Thyroid gland (tissue), 4 donors: ENCODE data around the gene UNC5C. TPM values are rescaled to one million over a fixed set of nuclear protein-coding genes. Genes with fewer than 3 reads are reported as not detected.
A peak's percentile ranks its signal among the peaks of the same experiment; 100 is the strongest.

ENCODE experiments used
- DNase-seq, 2 donors: peaks; one replicate each; pipeline ENCODE4 v3.0.0-alpha.2; 2019
- H3K27ac ChIP-seq, 3 donors: fragments of 200-600 bp; sonication (generic); 1 replicate in 2 of 3; 2 replicates in 1 of 3; pipeline ENCODE4 v1.5.1; 2016 to 2019; ENCODE audit warnings: mild to moderate bottlenecking in 1 of 3, moderate library complexity in 1 of 3
- H3K27me3 ChIP-seq: fragments of 200-600 bp; sonication (generic); one replicate; pipeline ENCODE4 v1.5.1; 2019
- H3K36me3 ChIP-seq, 2 donors: fragments of 200-600 bp; sonication (generic); one replicate each; pipeline ENCODE4 v1.5.1; 2016 to 2019
- H3K4me1 ChIP-seq, 2 donors: fragments of 200-600 bp; sonication (generic); one replicate each; pipeline ENCODE4 v1.5.1; 2017 to 2019
- H3K4me3 ChIP-seq, 3 donors: fragments of 200-600 bp; sonication (generic); replicated peaks in 1 of 3; 1 replicate in 2 of 3; 2 replicates in 1 of 3; pipeline ENCODE4 v1.5.1; 2016; ENCODE audit warnings: mild to moderate bottlenecking in 1 of 3
- H3K9me3 ChIP-seq: fragments of 200-600 bp; sonication (generic); one replicate; pipeline ENCODE4 v1.5.1; 2017
- CTCF ChIP-seq, 6 experiments: fragments of 200-600 bp in 3 of 6; fragments of 450-650 bp in 3 of 6; sonication (generic) in 3 of 6; IDR thresholded peaks; one replicate each; pipeline ENCODE4 v1.5.1; 2016 to 2019; ENCODE audit warnings: antibody characterized with exemption in 6 of 6, mild to moderate bottlenecking in 2 of 6, inconsistent platforms in 1 of 6, moderate library complexity in 1 of 6
- POLR2A ChIP-seq, 2 donors: fragments of 450-650 bp; IDR thresholded peaks; one replicate each; pipeline ENCODE4 v1.6.1; 2017; ENCODE audit warnings: antibody characterized with exemption in 2 of 2, mild to moderate bottlenecking in 2 of 2, moderate library complexity in 1 of 2
- WGBS, 2 donors: methylation state at CpG; one replicate each; pipeline ENCODE4 v1.1.5; 2017; 5-methylcytosine and 5-hydroxymethylcytosine counted together
- intact Hi-C: fragments of 100-400 bp; cut with DNase I; formaldehyde crosslinking; loops from one replicate; pipeline ENCODE4 v1.15.1; 2023
- total RNA-seq, 4 donors: library from RNA; depleted of rRNA; stranded (reverse); fragments of >200 nt; gene quantifications; one replicate each; pipeline ENCODE4 v1.2.3, GENCODE V29; 2016

The UNC5C gene
- total RNA-seq, 4 donors from 2014 or later, result 27.1 to 72.0 (median 59.0) TPM

GRCh38 chr4:95381843-95382580 is 166.8 kb downstream of the UNC5C start:
- intact Hi-C loops, result no loop called here
- H3K9me3 ChIP-seq, result no peaks in the 10 kb centered on the region
- H3K27ac ChIP-seq, result peak overlapping the region in 1 of 3 donors; percentile 57
- H3K27me3 ChIP-seq, result no peaks in the 10 kb centered on the region
- no peak overlapping the region for H3K4me3 ChIP-seq
- peaks cover 15% of the 10 kb centered on the region in 2 donors for H3K4me1 ChIP-seq
- H3K36me3 ChIP-seq, result no peaks in the 10 kb centered on the region
- 42 to 54% methylated on average over 4 of the region's 4 CpGs for WGBS, 2 donors
- peak; percentile 60 for DNase-seq
- TF ChIP-seq POLR2A (IDR thresholded peaks at IDR 0.05) (no peak), CTCF (IDR thresholded peaks at IDR 0.05) (no peak)

- intact Hi-C loops, result no loop called here
- Histone ChIP-seq H3K9me3 (no peaks in the 10 kb centered on the region), H3K4me3 (no peak overlapping the region), H3K27me3 (no peaks in the 10 kb centered on the region), H3K4me1 (peaks cover 24 to 25% of the 10 kb centered on the region in 2 donors), H3K27ac (no peak overlapping the region), H3K36me3 (no peaks in the 10 kb centered on the region)
- TF ChIP-seq CTCF (IDR thresholded peaks at IDR 0.05) (no peak), POLR2A (IDR thresholded peaks at IDR 0.05) (no peak)
- WGBS, 2 donors, result 90 to 92% methylated on average over 13 of the region's 13 CpGs
- no peak for DNase-seq
These were observed 169.1 kb downstream of the UNC5C start for GRCh38 chr4:95379633-95380032.

GRCh38 chr4:95377366-95377900 is 171.3 kb downstream of the UNC5C start:
- Histone ChIP-seq H3K27ac (no peak overlapping the region), H3K9me3 (no peaks in the 10 kb centered on the region), H3K4me1 (peaks cover 17 to 21% of the 10 kb centered on the region in 2 donors), H3K27me3 (no peaks in the 10 kb centered on the region), H3K4me3 (no peak overlapping the region), H3K36me3 (no peaks in the 10 kb centered on the region)
- 96 to 98% methylated on average over 4 of the region's 4 CpGs for WGBS, 2 donors
- TF ChIP-seq POLR2A (IDR thresholded peaks at IDR 0.05) (no peak), CTCF (IDR thresholded peaks at IDR 0.05) (no peak)
- intact Hi-C loops, result no loop called here
- no peak for DNase-seq

GRCh38 chr4:95371476-95372224 is 177.1 kb downstream of the UNC5C start:
- H3K4me3 ChIP-seq, result no peak overlapping the region
- no peak overlapping the region for H3K27ac ChIP-seq
- no peak for DNase-seq
- intact Hi-C loops, result no loop called here
- 64% methylated on average over 3 of the region's 3 CpGs for WGBS, 2 donors
- TF ChIP-seq CTCF (IDR thresholded peaks at IDR 0.05) (no peak), POLR2A (IDR thresholded peaks at IDR 0.05) (no peak)
- H3K4me1 ChIP-seq, result peaks cover 6% of the 10 kb centered on the region in 2 donors
- no peaks in the 10 kb centered on the region for H3K27me3 ChIP-seq
- no peaks in the 10 kb centered on the region for H3K36me3 ChIP-seq
- H3K9me3 ChIP-seq, result no peaks in the 10 kb centered on the region

- Histone ChIP-seq H3K27me3 (no peaks in the 10 kb centered on the region), H3K27ac (no peak overlapping the region), H3K36me3 (no peaks in the 10 kb centered on the region), H3K9me3 (no peaks in the 10 kb centered on the region), H3K4me3 (no peak overlapping the region), H3K4me1 (peaks cover 19 to 21% of the 10 kb centered on the region in 2 donors)
- 74 to 78% methylated on average over 2 of the region's 2 CpGs for WGBS, 2 donors
- DNase-seq, result no peak
- no peak for TF ChIP-seq CTCF (IDR thresholded peaks at IDR 0.05)
- no peak for TF ChIP-seq POLR2A (IDR thresholded peaks at IDR 0.05)
- intact Hi-C loops, result no loop called here
These were observed 180.9 kb downstream of the UNC5C start for GRCh38 chr4:95367824-95368223.
